CD14-positive monocyte (primary cell): Measurements from ENCODE around the gene NKD2. TPM values are rescaled to one million over a fixed set of nuclear protein-coding genes. Genes with fewer than 3 reads are reported as not detected.

Source experiments
- DNase-seq, 3 donors: peaks; one replicate each; pipeline ENCODE4 v3.0.0-alpha.2; 2011 to 2022
- H2AFZ ChIP-seq: 2 replicates; pipeline ENCODE4 v1.6.0; 2012; ENCODE audit warnings: mild to moderate bottlenecking, low read depth, low read length, inconsistent platforms; ENCODE audit not compliant: insufficient read depth, poor library complexity, severe bottlenecking
- H3K27ac ChIP-seq, 2 donors: 1 replicate in 1 of 2; 2 replicates in 1 of 2; pipeline ENCODE4 v1.5.1; 2012 to 2013; ENCODE audit warnings: low read length in 2 of 2, control low read depth in 1 of 2, inconsistent platforms in 1 of 2, low read depth in 1 of 2, mild to moderate bottlenecking in 1 of 2
- H3K27me3 ChIP-seq, 2 donors: one replicate each; pipeline versions ENCODE4 v1.6.0 to v1.6.1; 2011 to 2013; ENCODE audit warnings: low read length in 2 of 2; ENCODE audit not compliant: control insufficient read depth in 2 of 2, insufficient read depth in 2 of 2
- H3K36me3 ChIP-seq, 2 donors: replicated peaks in 1 of 2; 1 replicate in 1 of 2; 2 replicates in 1 of 2; pipeline versions ENCODE4 v1.5.1 to v1.6.1; 2012 to 2013; ENCODE audit warnings: low read length in 2 of 2, control low read depth in 1 of 2, inconsistent platforms in 1 of 2, mild to moderate bottlenecking in 1 of 2; ENCODE audit not compliant: insufficient read depth in 2 of 2, control insufficient read depth in 1 of 2
- H3K4me1 ChIP-seq, 2 donors: 1 replicate in 1 of 2; 2 replicates in 1 of 2; pipeline versions ENCODE4 v1.5.1 to v1.6.1; 2012 to 2013; ENCODE audit warnings: low read length in 2 of 2, control low read depth in 1 of 2, inconsistent platforms in 1 of 2, mild to moderate bottlenecking in 1 of 2, moderate library complexity in 1 of 2; ENCODE audit not compliant: insufficient read depth in 2 of 2, control insufficient read depth in 1 of 2
- H3K4me2 ChIP-seq: replicated peaks from 2 replicates; pipeline ENCODE3; 2012; ENCODE audit warnings: low read length, moderate library complexity, mild to moderate bottlenecking; ENCODE audit not compliant: poor library complexity, severe bottlenecking; ENCODE audit errors: extremely low read depth
- H3K4me3 ChIP-seq, 3 experiments: fragments of 200-600 bp in 1 of 3; sonication (generic) in 1 of 3; replicated peaks in 1 of 3; 1 replicate in 2 of 3; 2 replicates in 1 of 3; pipeline ENCODE4 v1.5.1; 2011 to 2013; ENCODE audit warnings: low read length in 3 of 3, mild to moderate bottlenecking in 3 of 3, control low read depth in 2 of 3, low read depth in 2 of 3, inconsistent platforms in 1 of 3, moderate library complexity in 1 of 3
- H3K79me2 ChIP-seq: 2 replicates; pipeline ENCODE4 v1.6.0; 2012; ENCODE audit warnings: mild to moderate bottlenecking, control low read depth, inconsistent platforms, low read length, moderate library complexity; ENCODE audit not compliant: insufficient read depth
- H3K9ac ChIP-seq: 2 replicates; pipeline ENCODE4 v1.6.0; 2017; ENCODE audit warnings: low read length, mild to moderate bottlenecking; ENCODE audit not compliant: insufficient read depth, poor library complexity, severe bottlenecking
- H3K9me3 ChIP-seq, 2 donors: replicated peaks in 1 of 2; 1 replicate in 1 of 2; 2 replicates in 1 of 2; pipeline versions ENCODE4 v1.5.1 to v1.6.1; 2012 to 2013; ENCODE audit warnings: low read length in 2 of 2, control low read depth in 1 of 2; ENCODE audit not compliant: control insufficient read depth in 1 of 2, insufficient read depth in 1 of 2
- H4K20me1 ChIP-seq: 2 replicates; pipeline ENCODE4 v1.6.0; 2012; ENCODE audit warnings: mild to moderate bottlenecking, low read length, control low read depth, moderate library complexity; ENCODE audit not compliant: insufficient read depth
- H3K27ac Mint-ChIP-seq, 7 donors: one replicate each; pipeline ENCODE4 v1.8.0; 2020; ENCODE audit warnings: mild to moderate bottlenecking in 7 of 7, mixed read lengths in 7 of 7, moderate library complexity in 6 of 7, inconsistent platforms in 2 of 7
- H3K27me3 Mint-ChIP-seq, 3 donors: one replicate each; pipeline ENCODE4 v1.8.0; 2021 to 2022; ENCODE audit warnings: low read depth in 3 of 3, mild to moderate bottlenecking in 3 of 3, mixed read lengths in 3 of 3, moderate library complexity in 3 of 3, inconsistent platforms in 1 of 3
- H3K36me3 Mint-ChIP-seq, 2 donors: one replicate each; pipeline ENCODE4 v1.8.0; 2020; ENCODE audit warnings: mixed read lengths in 2 of 2, inconsistent platforms in 1 of 2, mild to moderate bottlenecking in 1 of 2
- H3K4me1 Mint-ChIP-seq: one replicate; pipeline ENCODE4 v1.8.0; 2020; ENCODE audit warnings: mild to moderate bottlenecking, mixed read lengths
- H3K4me3 Mint-ChIP-seq, 2 donors: one replicate each; pipeline ENCODE4 v1.8.0; 2020; ENCODE audit warnings: mild to moderate bottlenecking in 2 of 2, mixed read lengths in 2 of 2, moderate library complexity in 1 of 2
- H3K9me3 Mint-ChIP-seq, 7 donors: one replicate each; pipeline ENCODE4 v1.8.0; 2020 to 2022; ENCODE audit warnings: mixed read lengths in 7 of 7, mild to moderate bottlenecking in 6 of 7, moderate library complexity in 6 of 7, inconsistent platforms in 2 of 7
- CTCF ChIP-seq: fragments of 200-600 bp; IDR thresholded peaks from one replicate; pipeline ENCODE4 v1.8.0; 2022; ENCODE audit warnings: antibody characterized with exemption, mild to moderate bottlenecking
- WGBS: methylation state at CpG from one replicate; pipeline ENCODE4 v1.1.5; 2013; ENCODE audit warnings: missing lambda C conversion rate; ENCODE audit not compliant: insufficient coverage; 5-methylcytosine and 5-hydroxymethylcytosine counted together
- intact Hi-C, 2 donors: fragments of 100-400 bp; cut with micrococcal nuclease; formaldehyde crosslinking; loops; one replicate each; pipeline versions ENCODE4 v1.15.0 to v1.15.1; 2023
- polyA plus RNA-seq, 3 donors: library from polyadenylated mRNA; depleted of rRNA in 1 of 3; unstranded in 2 of 3; stranded (reverse) in 1 of 3; fragments of 300-500 nt in 2 of 3; fragments of >200 nt in 1 of 3; fragmentation: Illumina TruSeq in 2 of 3; gene quantifications; 1 replicate in 2 of 3; 2 replicates in 1 of 3; pipeline ENCODE4 v1.2.3, GENCODE V29; 2012 to 2021

Gene NKD2
- polyA plus RNA-seq, 3 donors, result not detected

GRCh38 chr5:1017056-1017455 lies 8.5 kb downstream of the NKD2 start:
- no peaks in the 10 kb centered on the region for H3K4me1 ChIP-seq
- TF ChIP-seq CTCF, result no peak
- no peaks in the 10 kb centered on the region for H4K20me1 ChIP-seq
- no peaks in the 10 kb centered on the region for H3K9me3 ChIP-seq
- no peaks in the 10 kb centered on the region for H3K36me3 Mint-ChIP-seq
- H3K27ac ChIP-seq, result no peak overlapping the region
- no peak overlapping the region for H3K27ac Mint-ChIP-seq
- no peak overlapping the region for H3K4me3 ChIP-seq
- intact Hi-C loops, result no loop called here
- no peaks in the 10 kb centered on the region for H3K36me3 ChIP-seq
- DNase-seq, result no peak
- H3K4me3 Mint-ChIP-seq, result no peak overlapping the region
- no peaks in the 10 kb centered on the region for H3K4me1 Mint-ChIP-seq
- H3K4me2 ChIP-seq, result no peak overlapping the region
- H3K27me3 Mint-ChIP-seq, result peaks cover 0 to 9% (median 6%) of the 10 kb centered on the region in 3 donors
- H3K9me3 Mint-ChIP-seq, result no peaks in the 10 kb centered on the region
- H3K79me2 ChIP-seq, result no peaks in the 10 kb centered on the region
- no peak overlapping the region for H2AFZ ChIP-seq
- H3K27me3 ChIP-seq, result no peaks in the 10 kb centered on the region
- H3K9ac ChIP-seq, result no peak overlapping the region
- 85% methylated on average over 12 of the region's 12 CpGs for WGBS

- no peak overlapping the region for H3K4me3 Mint-ChIP-seq
- Histone ChIP-seq H3K27ac (no peak overlapping the region), H3K9ac (no peak overlapping the region), H3K79me2 (no peaks in the 10 kb centered on the region), H3K4me3 (no peak overlapping the region), H4K20me1 (no peaks in the 10 kb centered on the region), H2AFZ (no peak overlapping the region), H3K9me3 (no peaks in the 10 kb centered on the region), H3K4me1 (no peaks in the 10 kb centered on the region), H3K4me2 (no peak overlapping the region), H3K36me3 (no peaks in the 10 kb centered on the region), H3K27me3 (no peaks in the 10 kb centered on the region)
- no peak overlapping the region for H3K27ac Mint-ChIP-seq
- H3K4me1 Mint-ChIP-seq, result no peaks in the 10 kb centered on the region
- no peak for DNase-seq
- intact Hi-C loops, result no loop called here
- peaks cover 0 to 8% (median 6%) of the 10 kb centered on the region in 3 donors for H3K27me3 Mint-ChIP-seq
- 91% methylated on average over 12 of the region's 19 CpGs for WGBS
- H3K9me3 Mint-ChIP-seq, result no peaks in the 10 kb centered on the region
- no peaks in the 10 kb centered on the region for H3K36me3 Mint-ChIP-seq
- TF ChIP-seq CTCF, result no peak
These were observed 9.3 kb downstream of the NKD2 start for GRCh38 chr5:1017691-1018455.
